Kidney (tissue), 14 donors: ENCODE measurements around the gene PLPPR1. TPM values are rescaled to one million over a fixed set of nuclear protein-coding genes. Genes with fewer than 3 reads are reported as not detected.

Experiments
- DNase-seq, 5 donors: peaks; one replicate each; pipeline ENCODE4 v3.0.0-alpha.2; 2013 to 2020
- FAIRE-seq: peaks from 2 replicates; lab custom pipeline; 2012; peaks lifted over from hg19 to GRCh38; lab: Jason Lieb, UNC
- H3K27ac ChIP-seq, 2 donors: one replicate each; pipeline ENCODE4 v1.7.0; 2013; ENCODE audit warnings: low read depth in 2 of 2, low read length in 2 of 2, inconsistent platforms in 1 of 2
- H3K27me3 ChIP-seq: one replicate; pipeline ENCODE4 v1.7.1; 2013; ENCODE audit warnings: low read length, inconsistent platforms; ENCODE audit not compliant: control insufficient read depth, insufficient read depth
- H3K36me3 ChIP-seq, 3 donors: one replicate each; pipeline versions ENCODE4 v1.7.0 to v1.7.1; 2013; ENCODE audit warnings: low read length in 3 of 3, control low read depth in 1 of 3, inconsistent platforms in 1 of 3; ENCODE audit not compliant: insufficient read depth in 3 of 3, control insufficient read depth in 2 of 3
- H3K4me1 ChIP-seq, 3 donors: one replicate each; pipeline versions ENCODE4 v1.7.0 to v1.7.1; 2013; ENCODE audit warnings: low read length in 3 of 3, inconsistent platforms in 1 of 3, low read depth in 1 of 3; ENCODE audit not compliant: control insufficient read depth in 2 of 3, insufficient read depth in 2 of 3
- H3K4me3 ChIP-seq, 3 donors: one replicate each; pipeline versions ENCODE4 v1.7.0 to v1.8.1; 2013; ENCODE audit warnings: low read length in 3 of 3, control low read depth in 1 of 3, inconsistent platforms in 1 of 3
- H3K9ac ChIP-seq, 3 donors: one replicate each; pipeline versions ENCODE4 v1.7.0 to v1.7.1; 2013; ENCODE audit warnings: low read length in 3 of 3, control low read depth in 1 of 3, inconsistent platforms in 1 of 3
- H3K9me3 ChIP-seq, 3 donors: one replicate each; pipeline versions ENCODE4 v1.7.0 to v1.7.1; 2013; ENCODE audit warnings: low read length in 3 of 3, control low read depth in 1 of 3, inconsistent platforms in 1 of 3; ENCODE audit not compliant: control insufficient read depth in 2 of 3, insufficient read depth in 1 of 3
- CTCF ChIP-seq: IDR thresholded peaks from 3 replicates; pipeline ENCODE4 v1.5.1; 2012; ENCODE audit warnings: mild to moderate bottlenecking, moderate library complexity, borderline replicate concordance; ENCODE audit not compliant: insufficient read depth; ENCODE audit errors: extremely low read depth
- intact Hi-C: fragments of 100-400 bp; cut with DNase I; formaldehyde crosslinking; loops from one replicate; pipeline ENCODE4 v1.11.1; 2022
- polyA plus RNA-seq: library from polyadenylated mRNA; stranded (reverse); fragments of 350-450 nt; fragmentation: Illumina TruSeq; extraction: RNeasy Lipid Tissue Mini Kit (QIAGEN cat#74804); gene quantifications from one replicate; pipeline ENCODE4 v1.2.3, GENCODE V29; 2014; ENCODE audit warnings: low read depth, low replicate concordance; ENCODE audit not compliant: insufficient read depth
- total RNA-seq: library from RNA; stranded (reverse); fragmentation: NEBNext Ultra II Directional; extraction: Animal tissue kit (Norgen Biotek cat#: 25700); gene quantifications from one replicate; pipeline ENCODE4 v1.2.1, GENCODE V29; 2021
- donor health status: control.
- donor health status: control.
- donor health status: control.
- donor health status: control.
- donor health status: control.
- donor health status: DM: yes; HTN: yes; CAD: no.
- donor health status: Normal renal cell carcinoma (clear cell type).

PLPPR1 gene
- total and polyA plus RNA-seq, 2 donors from 2014 or later = 0.98 to 21.6 TPM

- Histone ChIP-seq H3K9me3 (no peaks in the 10 kb centered on the region), H3K27me3 (no peaks in the 10 kb centered on the region), H3K9ac (no peak overlapping the region), H3K36me3 (no peaks in the 10 kb centered on the region), H3K27ac (no peak overlapping the region), H3K4me1 (no peaks in the 10 kb centered on the region), H3K4me3 (no peak overlapping the region)
- intact Hi-C loops = no loop called here
- no peak for TF ChIP-seq CTCF
- DNase-seq (no peak), FAIRE-seq (no peak)
Measured at GRCh38 chr9:101140764-101141163, 112.2 kb downstream of the PLPPR1 start.

- no peaks in the 10 kb centered on the region for H3K27me3 ChIP-seq
- H3K4me1 ChIP-seq = no peaks in the 10 kb centered on the region
- H3K9ac ChIP-seq = no peak overlapping the region
- FAIRE-seq (no peak), DNase-seq (no peak)
- no peak overlapping the region for H3K27ac ChIP-seq
- H3K36me3 ChIP-seq = no peaks in the 10 kb centered on the region
- no peak for TF ChIP-seq CTCF
- no peaks in the 10 kb centered on the region for H3K9me3 ChIP-seq
- H3K4me3 ChIP-seq = no peak overlapping the region
- intact Hi-C loops = no loop called here
Measured at GRCh38 chr9:101146508-101146907, 118.0 kb downstream of the PLPPR1 start.

- H3K27ac ChIP-seq = no peak overlapping the region
- H3K4me1 ChIP-seq = no peaks in the 10 kb centered on the region
- no peaks in the 10 kb centered on the region for H3K36me3 ChIP-seq
- H3K27me3 ChIP-seq = no peaks in the 10 kb centered on the region
- intact Hi-C loops = no loop called here
- TF ChIP-seq CTCF = no peak
- H3K4me3 ChIP-seq = no peak overlapping the region
- H3K9me3 ChIP-seq = no peaks in the 10 kb centered on the region
- H3K9ac ChIP-seq = no peak overlapping the region
- FAIRE-seq (no peak), DNase-seq (no peak)
Measured at GRCh38 chr9:101148344-101148743, 119.8 kb downstream of the PLPPR1 start.

- H3K36me3 ChIP-seq = no peaks in the 10 kb centered on the region
- TF ChIP-seq CTCF = no peak
- H3K9me3 ChIP-seq = no peaks in the 10 kb centered on the region
- no peak for FAIRE-seq
- H3K27ac ChIP-seq = no peak overlapping the region
- no peaks in the 10 kb centered on the region for H3K4me1 ChIP-seq
- no peak for DNase-seq
- H3K4me3 ChIP-seq = no peak overlapping the region
- no peaks in the 10 kb centered on the region for H3K27me3 ChIP-seq
- H3K9ac ChIP-seq = no peak overlapping the region
- intact Hi-C loops = no loop called here
Measured at GRCh38 chr9:101158361-101158760, 129.8 kb downstream of the PLPPR1 start.
